ENCODE measurements around the gene EXO1.

- TF ChIP-seq, protein P1, sequence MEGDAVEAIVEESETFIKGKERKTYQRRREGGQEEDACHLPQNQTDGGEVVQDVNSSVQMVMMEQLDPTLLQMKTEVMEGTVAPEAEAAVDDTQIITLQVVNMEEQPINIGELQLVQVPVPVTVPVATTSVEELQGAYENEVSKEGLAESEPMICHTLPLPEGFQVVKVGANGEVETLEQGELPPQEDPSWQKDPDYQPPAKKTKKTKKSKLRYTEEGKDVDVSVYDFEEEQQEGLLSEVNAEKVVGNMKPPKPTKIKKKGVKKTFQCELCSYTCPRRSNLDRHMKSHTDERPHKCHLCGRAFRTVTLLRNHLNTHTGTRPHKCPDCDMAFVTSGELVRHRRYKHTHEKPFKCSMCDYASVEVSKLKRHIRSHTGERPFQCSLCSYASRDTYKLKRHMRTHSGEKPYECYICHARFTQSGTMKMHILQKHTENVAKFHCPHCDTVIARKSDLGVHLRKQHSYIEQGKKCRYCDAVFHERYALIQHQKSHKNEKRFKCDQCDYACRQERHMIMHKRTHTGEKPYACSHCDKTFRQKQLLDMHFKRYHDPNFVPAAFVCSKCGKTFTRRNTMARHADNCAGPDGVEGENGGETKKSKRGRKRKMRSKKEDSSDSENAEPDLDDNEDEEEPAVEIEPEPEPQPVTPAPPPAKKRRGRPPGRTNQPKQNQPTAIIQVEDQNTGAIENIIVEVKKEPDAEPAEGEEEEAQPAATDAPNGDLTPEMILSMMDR (IDR thresholded peaks at IDR 0.05) = no peak
- TF ChIP-seq ZFX (IDR thresholded peaks at IDR 0.05; ENCODE audit: borderline replicate concordance) = no peak
Observed at GRCh38 chr1:241839369-241839979, 8.5 kb upstream of the EXO1 start.

All from 22Rv1 (cell line).